DND-41 (cell line): ENCODE data around the gene OLIG2.
A peak's percentile ranks its signal among the peaks of the same experiment; 100 is the strongest.

ENCODE experiments used
- ATAC-seq: fragments of 200-7000 bp; cut with Tn5 transposase; 3 replicates; pipeline ENCODE4 v1.9.1; 2021; ENCODE audit warnings: low read depth; ENCODE audit not compliant: insufficient read depth
- DNase-seq: peaks from one replicate; pipeline ENCODE4 v3.0.0-alpha.2; 2020
- H2AFZ ChIP-seq: 2 replicates; pipeline ENCODE4 v1.6.0; 2012; ENCODE audit warnings: low read depth, low read length
- H3K27ac ChIP-seq: 2 replicates; pipeline ENCODE4 v1.5.1; 2012; ENCODE audit warnings: low read length, inconsistent platforms
- H3K27me3 ChIP-seq: fragments of 200-600 bp; sonication (generic); 2 replicates; pipeline ENCODE4 v1.6.0; 2012; ENCODE audit warnings: low read length, mild to moderate bottlenecking, inconsistent platforms; ENCODE audit not compliant: insufficient read depth, poor library complexity
- H3K36me3 ChIP-seq: 2 replicates; pipeline ENCODE4 v1.5.1; 2012; ENCODE audit warnings: low read length, inconsistent platforms; ENCODE audit not compliant: insufficient read depth
- H3K4me1 ChIP-seq: 2 replicates; pipeline ENCODE4 v1.5.1; 2012; ENCODE audit warnings: mild to moderate bottlenecking, low read length; ENCODE audit not compliant: insufficient read depth
- H3K4me2 ChIP-seq: 2 replicates; pipeline ENCODE4 v1.6.0; 2012; ENCODE audit warnings: mild to moderate bottlenecking, moderate library complexity, low read length, inconsistent platforms; ENCODE audit not compliant: insufficient read depth
- H3K4me3 ChIP-seq, 2 experiments: fragments of 200-600 bp in 1 of 2; shearing (Covaris generic) in 1 of 2; 2 replicates each; pipeline ENCODE4 v1.5.1; 2012 to 2016; ENCODE audit warnings: inconsistent platforms in 2 of 2, low read length in 2 of 2, mild to moderate bottlenecking in 2 of 2, low read depth in 1 of 2, moderate library complexity in 1 of 2
- H3K79me2 ChIP-seq: 2 replicates; pipeline ENCODE4 v1.6.0; 2012; ENCODE audit warnings: low read length, inconsistent platforms; ENCODE audit not compliant: insufficient read depth
- H3K9ac ChIP-seq: 2 replicates; pipeline ENCODE4 v1.6.0; 2012; ENCODE audit warnings: low read depth, mild to moderate bottlenecking, inconsistent platforms, low read length, moderate library complexity
- H3K9me3 ChIP-seq: 2 replicates; pipeline ENCODE4 v1.5.1; 2012; ENCODE audit warnings: low read length, moderate library complexity, mild to moderate bottlenecking, inconsistent platforms; ENCODE audit not compliant: insufficient read depth, severe bottlenecking
- H4K20me1 ChIP-seq: 2 replicates; pipeline ENCODE4 v1.6.0; 2012; ENCODE audit warnings: low read length; ENCODE audit not compliant: insufficient read depth
- EZH2 ChIP-seq: IDR thresholded peaks from 3 replicates; pipeline ENCODE4 v1.6.1; 2012; ENCODE audit warnings: borderline replicate concordance, low read depth, mild to moderate bottlenecking, moderate library complexity, low read length, inconsistent platforms; ENCODE audit not compliant: severe bottlenecking
- TF ChIP-seq, protein P1 (sequence below): IDR thresholded peaks from 2 replicates; pipeline ENCODE4 v1.5.1; 2012; ENCODE audit warnings: borderline replicate concordance, low read length, moderate library complexity, mild to moderate bottlenecking; ENCODE audit not compliant: poor library complexity, severe bottlenecking; ENCODE audit errors: extremely low read depth

The OLIG2 gene

DNA sequence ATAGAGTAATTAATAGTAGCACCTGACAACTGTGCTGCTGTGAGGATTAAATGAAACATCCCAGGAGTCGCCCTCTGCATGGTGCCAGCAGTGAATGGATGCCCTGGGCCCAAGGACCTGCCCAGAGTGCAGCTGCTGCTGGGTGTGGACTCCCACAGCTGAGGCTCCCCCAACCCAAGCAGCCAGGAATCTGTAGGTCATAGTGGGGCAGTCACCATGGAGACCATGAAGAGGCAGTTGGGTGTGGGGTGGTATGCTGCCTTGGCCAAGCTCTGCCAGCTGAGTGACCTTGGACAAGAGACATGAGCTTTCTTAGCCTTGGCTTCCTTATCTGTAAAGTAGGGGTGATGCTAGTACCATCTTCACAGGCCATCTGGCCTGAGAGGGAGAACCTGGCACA, 9.4 kb downstream of the OLIG2 start:
- Histone ChIP-seq H3K27me3 (no peaks in the 10 kb centered on the region), H3K4me1 (peaks cover 9% of the 10 kb centered on the region), H3K4me3 (no peak overlapping the region), H3K27ac (no peak overlapping the region), H2AFZ (no peak overlapping the region), H3K9ac (no peak overlapping the region), H3K9me3 (no peaks in the 10 kb centered on the region), H3K36me3 (no peaks in the 10 kb centered on the region), H3K79me2 (no peaks in the 10 kb centered on the region), H3K4me2 (no peak overlapping the region), H4K20me1 (no peaks in the 10 kb centered on the region)
- TF ChIP-seq, protein P1, sequence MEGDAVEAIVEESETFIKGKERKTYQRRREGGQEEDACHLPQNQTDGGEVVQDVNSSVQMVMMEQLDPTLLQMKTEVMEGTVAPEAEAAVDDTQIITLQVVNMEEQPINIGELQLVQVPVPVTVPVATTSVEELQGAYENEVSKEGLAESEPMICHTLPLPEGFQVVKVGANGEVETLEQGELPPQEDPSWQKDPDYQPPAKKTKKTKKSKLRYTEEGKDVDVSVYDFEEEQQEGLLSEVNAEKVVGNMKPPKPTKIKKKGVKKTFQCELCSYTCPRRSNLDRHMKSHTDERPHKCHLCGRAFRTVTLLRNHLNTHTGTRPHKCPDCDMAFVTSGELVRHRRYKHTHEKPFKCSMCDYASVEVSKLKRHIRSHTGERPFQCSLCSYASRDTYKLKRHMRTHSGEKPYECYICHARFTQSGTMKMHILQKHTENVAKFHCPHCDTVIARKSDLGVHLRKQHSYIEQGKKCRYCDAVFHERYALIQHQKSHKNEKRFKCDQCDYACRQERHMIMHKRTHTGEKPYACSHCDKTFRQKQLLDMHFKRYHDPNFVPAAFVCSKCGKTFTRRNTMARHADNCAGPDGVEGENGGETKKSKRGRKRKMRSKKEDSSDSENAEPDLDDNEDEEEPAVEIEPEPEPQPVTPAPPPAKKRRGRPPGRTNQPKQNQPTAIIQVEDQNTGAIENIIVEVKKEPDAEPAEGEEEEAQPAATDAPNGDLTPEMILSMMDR = no peak
- TF ChIP-seq EZH2 = no peak
- DNase-seq (no peak), ATAC-seq (no peak)

DNA sequence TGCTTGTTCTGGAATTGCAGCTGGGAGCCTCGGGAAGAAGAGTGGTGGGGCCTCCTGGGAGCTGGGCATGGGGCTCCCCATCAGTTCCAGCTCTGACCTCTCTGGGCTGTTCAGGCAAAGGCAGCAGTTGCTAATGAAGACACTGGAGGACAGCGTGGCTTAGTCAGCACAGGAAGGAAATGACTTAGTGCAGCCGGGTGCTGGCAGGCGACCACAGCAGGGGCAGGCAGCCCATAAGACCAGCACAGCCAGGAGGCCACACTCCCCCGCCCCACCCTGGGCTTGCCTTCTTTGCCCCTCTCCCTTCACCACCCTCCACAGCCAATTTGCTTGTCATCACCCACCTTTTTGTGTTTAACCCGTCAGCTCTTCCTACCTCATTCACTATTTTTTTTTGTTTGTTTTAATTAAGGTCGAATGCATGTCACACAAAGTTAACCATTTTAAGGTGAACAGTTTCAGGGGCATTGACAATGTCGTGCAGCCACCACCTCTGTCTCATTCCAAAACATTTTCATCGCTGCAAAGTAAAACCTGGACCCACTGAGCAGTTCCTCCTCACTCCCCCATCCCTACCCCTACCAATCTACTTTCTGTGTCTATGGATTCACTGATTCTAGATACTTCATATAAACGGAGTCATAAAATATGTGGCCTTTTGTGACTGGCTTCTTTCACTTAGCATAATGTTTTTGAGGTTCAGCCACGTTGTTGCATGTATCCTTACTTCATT, 10.9 kb downstream of the OLIG2 start:
- no peak overlapping the region for H2AFZ ChIP-seq
- no peaks in the 10 kb centered on the region for H4K20me1 ChIP-seq
- no peak overlapping the region for H3K9ac ChIP-seq
- ATAC-seq (peak; percentile 93), DNase-seq (peak; percentile 62)
- no peak overlapping the region for H3K4me3 ChIP-seq
- no peaks in the 10 kb centered on the region for H3K36me3 ChIP-seq
- no peaks in the 10 kb centered on the region for H3K27me3 ChIP-seq
- no peak overlapping the region for H3K4me2 ChIP-seq
- H3K4me1 ChIP-seq = peaks cover 9% of the 10 kb centered on the region
- TF ChIP-seq, protein P1 = no peak
- no peak for TF ChIP-seq EZH2
- no peaks in the 10 kb centered on the region for H3K79me2 ChIP-seq
- H3K9me3 ChIP-seq = no peaks in the 10 kb centered on the region
- H3K27ac ChIP-seq = no peak overlapping the region

DNA sequence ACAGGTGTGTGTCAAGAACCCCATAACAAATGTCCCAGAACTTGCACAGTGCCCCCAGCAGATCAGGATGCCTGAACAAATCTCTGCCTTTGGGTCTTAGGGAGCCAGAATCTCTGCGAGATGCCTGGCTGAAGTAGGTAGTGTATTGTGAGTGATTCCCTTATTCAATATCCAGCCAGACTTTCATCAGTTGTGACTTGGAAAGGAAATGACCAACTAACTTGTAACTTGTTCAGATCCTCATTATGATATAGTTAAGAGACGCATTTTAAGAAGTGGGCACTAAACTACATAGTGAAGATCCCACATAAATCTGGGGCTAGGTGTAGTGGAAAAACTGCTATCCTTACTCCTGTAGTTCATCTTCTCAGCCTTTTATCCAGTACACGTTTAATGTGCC, 11.8 kb downstream of the OLIG2 start:
- H4K20me1 ChIP-seq = no peaks in the 10 kb centered on the region
- no peaks in the 10 kb centered on the region for H3K79me2 ChIP-seq
- TF ChIP-seq, protein P1 = no peak
- no peaks in the 10 kb centered on the region for H3K9me3 ChIP-seq
- ATAC-seq (no peak), DNase-seq (no peak)
- H3K27ac ChIP-seq = no peak overlapping the region
- no peaks in the 10 kb centered on the region for H3K27me3 ChIP-seq
- H3K4me1 ChIP-seq = peaks cover 9% of the 10 kb centered on the region
- no peak overlapping the region for H3K4me2 ChIP-seq
- no peak overlapping the region for H3K4me3 ChIP-seq
- no peak overlapping the region for H3K9ac ChIP-seq
- H2AFZ ChIP-seq = no peak overlapping the region
- no peaks in the 10 kb centered on the region for H3K36me3 ChIP-seq
